Measurements from ENCODE around the gene ZNF24. TPM values are rescaled to one million over a fixed set of nuclear protein-coding genes. Genes with fewer than 3 reads are reported as not detected.

Gene ZNF24
- polyA plus RNA-seq, 3 donors = 12.9 to 64.4 (median 54.3) TPM

- Histone ChIP-seq H3K36me3 (replicated peaks in 1 of 2; ENCODE audit: control insufficient read depth in 1 of 2, insufficient read depth in 2 of 2, low read length in 2 of 2) (no peaks in the 10 kb centered on the region), H3K27me3 (ENCODE audit: control insufficient read depth in 2 of 2, insufficient read depth in 2 of 2, low read length in 2 of 2) (no peaks in the 10 kb centered on the region), H3K4me1 (ENCODE audit: control insufficient read depth in 1 of 2, insufficient read depth in 2 of 2, low read length in 2 of 2) (peaks cover 11 to 16% of the 10 kb centered on the region in 2 donors), H2AFZ (ENCODE audit: insufficient read depth, low read depth, low read length, poor library complexity, severe bottlenecking) (no peak overlapping the region), H3K9me3 (replicated peaks in 1 of 2; ENCODE audit: control insufficient read depth in 1 of 2, insufficient read depth in 1 of 2, low read length in 2 of 2) (no peaks in the 10 kb centered on the region), H3K9ac (ENCODE audit: insufficient read depth, low read length, poor library complexity, severe bottlenecking) (no peak overlapping the region), H3K27ac (ENCODE audit: low read depth in 1 of 2, low read length in 2 of 2) (no peak overlapping the region), H3K4me2 (replicated peaks; ENCODE audit: extremely low read depth, low read length, poor library complexity, severe bottlenecking) (no peak overlapping the region), H3K4me3 (replicated peaks in 1 of 3; ENCODE audit: low read depth in 2 of 3, low read length in 3 of 3) (no peak overlapping the region), H3K79me2 (ENCODE audit: insufficient read depth, low read length) (no peaks in the 10 kb centered on the region), H4K20me1 (ENCODE audit: insufficient read depth, low read length) (no peaks in the 10 kb centered on the region)
- Mint-ChIP-seq H3K4me1 (peaks cover 17% of the 10 kb centered on the region), H3K27ac (no peak overlapping the region), H3K36me3 (peaks cover 0 to 3% of the 10 kb centered on the region in 2 donors), H3K9me3 (peaks cover 0 to 4% (median 0%) of the 10 kb centered on the region in 7 donors), H3K27me3 (ENCODE audit: low read depth in 3 of 3) (peaks cover 3 to 6% (median 3%) of the 10 kb centered on the region in 3 donors), H3K4me3 (no peak overlapping the region)
- no peak for TF ChIP-seq CTCF (IDR thresholded peaks at IDR 0.05)
- no peak for DNase-seq
- WGBS (ENCODE audit: insufficient coverage) = 96% methylated on average over 2 of the region's 2 CpGs
- intact Hi-C loops (cut with micrococcal nuclease) = loop anchor here in 1 of 2 donors (10.0 kb wide), 1 partner anchor 135 kb away; the partner anchor contains the start of gene ZNF397
These were observed 35.2 kb upstream of the ZNF24 start for GRCh38 chr18:35379421-35379820.

GRCh38 chr18:35378574-35378896 lies 34.3 kb upstream of the ZNF24 start:
- Mint-ChIP-seq H3K27me3 (ENCODE audit: low read depth in 3 of 3) (peaks cover 3 to 5% (median 3%) of the 10 kb centered on the region in 3 donors), H3K36me3 (peaks cover 0 to 3% of the 10 kb centered on the region in 2 donors), H3K9me3 (peaks cover 0 to 4% (median 0%) of the 10 kb centered on the region in 7 donors), H3K4me1 (peaks cover 17% of the 10 kb centered on the region), H3K4me3 (no peak overlapping the region), H3K27ac (peak overlapping the region in 4 of 7 donors; percentile 0 to 39 (median 4))
- H3K79me2 ChIP-seq (ENCODE audit: insufficient read depth, low read length) = no peaks in the 10 kb centered on the region
- no peaks in the 10 kb centered on the region for H4K20me1 ChIP-seq (ENCODE audit: insufficient read depth, low read length)
- intact Hi-C loops (cut with micrococcal nuclease) = loop anchor here in 1 of 2 donors (10.0 kb wide), 1 partner anchor 134 kb away; the partner anchor contains the start of gene ZNF397
- H2AFZ ChIP-seq (ENCODE audit: insufficient read depth, low read depth, low read length, poor library complexity, severe bottlenecking) = no peak overlapping the region
- peak in 2 of 3 donors; percentile 26 to 57 for DNase-seq
- 59% methylated on average over 4 of the region's 4 CpGs for WGBS (ENCODE audit: insufficient coverage)
- H3K27me3 ChIP-seq (ENCODE audit: control insufficient read depth in 2 of 2, insufficient read depth in 2 of 2, low read length in 2 of 2) = no peaks in the 10 kb centered on the region
- no peak overlapping the region for H3K9ac ChIP-seq (ENCODE audit: insufficient read depth, low read length, poor library complexity, severe bottlenecking)
- TF ChIP-seq CTCF (IDR thresholded peaks at IDR 0.05) = no peak
- no peak overlapping the region for H3K4me3 ChIP-seq (replicated peaks in 1 of 3; ENCODE audit: low read depth in 2 of 3, low read length in 3 of 3)
- H3K4me1 ChIP-seq (ENCODE audit: control insufficient read depth in 1 of 2, insufficient read depth in 2 of 2, low read length in 2 of 2) = peaks cover 11 to 16% of the 10 kb centered on the region in 2 donors
- H3K9me3 ChIP-seq (replicated peaks in 1 of 2; ENCODE audit: control insufficient read depth in 1 of 2, insufficient read depth in 1 of 2, low read length in 2 of 2) = no peaks in the 10 kb centered on the region
- no peak overlapping the region for H3K27ac ChIP-seq (ENCODE audit: low read depth in 1 of 2, low read length in 2 of 2)
- no peak overlapping the region for H3K4me2 ChIP-seq (replicated peaks; ENCODE audit: extremely low read depth, low read length, poor library complexity, severe bottlenecking)
- no peaks in the 10 kb centered on the region for H3K36me3 ChIP-seq (replicated peaks in 1 of 2; ENCODE audit: control insufficient read depth in 1 of 2, insufficient read depth in 2 of 2, low read length in 2 of 2)
